ENCODE results near the gene MLLT1.
"Not testable (repeated sequence)": the region's sequence is repeated elsewhere in the genome, so short reads cannot be mapped to it uniquely, and the experiment has no call there.

MLLT1 gene

GRCh38 chr19:6319376-6319775 is 39.6 kb upstream of the MLLT1 start:
- no peak for TF ChIP-seq CTCF (IDR thresholded peaks at IDR 0.05)
- Mint-ChIP-seq H3K4me3 (no peak overlapping the region), H3K27ac (no peak overlapping the region), H3K36me3 (ENCODE audit: low read depth) (peaks cover 4% of the 10 kb centered on the region), H3K27me3 (ENCODE audit: low read depth, poor library complexity) (peaks cover 24% of the 10 kb centered on the region), H3K9me3 (peaks cover 40% of the 10 kb centered on the region), H3K4me1 (no peaks in the 10 kb centered on the region)
- DNase-seq: no peak

DNA sequence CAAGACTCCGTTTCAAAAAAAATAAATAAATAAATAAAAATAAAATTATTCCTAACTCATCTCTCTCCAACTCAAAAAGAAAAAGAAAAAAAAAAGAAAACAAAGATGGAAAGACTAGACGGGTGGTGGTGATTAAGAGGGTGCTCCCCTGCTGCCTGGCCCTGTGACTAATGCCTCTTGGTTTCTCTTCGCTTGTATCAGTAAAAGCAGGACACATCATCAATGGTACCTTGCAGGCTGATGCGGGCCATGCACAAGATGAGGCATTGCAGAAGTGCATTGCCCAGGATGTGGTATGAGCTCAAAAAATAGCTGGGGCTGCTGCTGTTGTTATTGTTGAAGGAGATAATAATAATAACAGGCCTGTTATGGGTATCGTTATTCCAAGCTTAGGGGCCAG is 39.0 kb upstream of the MLLT1 start:
- DNase-seq: no peak
- Mint-ChIP-seq H3K4me3 (no peak overlapping the region), H3K4me1 (no peaks in the 10 kb centered on the region), H3K36me3 (ENCODE audit: low read depth) (peaks cover 4% of the 10 kb centered on the region), H3K9me3 (peaks cover 41% of the 10 kb centered on the region), H3K27me3 (ENCODE audit: low read depth, poor library complexity) (peaks cover 22% of the 10 kb centered on the region), H3K27ac (no peak overlapping the region)
- TF ChIP-seq CTCF (IDR thresholded peaks at IDR 0.05): no peak

DNA sequence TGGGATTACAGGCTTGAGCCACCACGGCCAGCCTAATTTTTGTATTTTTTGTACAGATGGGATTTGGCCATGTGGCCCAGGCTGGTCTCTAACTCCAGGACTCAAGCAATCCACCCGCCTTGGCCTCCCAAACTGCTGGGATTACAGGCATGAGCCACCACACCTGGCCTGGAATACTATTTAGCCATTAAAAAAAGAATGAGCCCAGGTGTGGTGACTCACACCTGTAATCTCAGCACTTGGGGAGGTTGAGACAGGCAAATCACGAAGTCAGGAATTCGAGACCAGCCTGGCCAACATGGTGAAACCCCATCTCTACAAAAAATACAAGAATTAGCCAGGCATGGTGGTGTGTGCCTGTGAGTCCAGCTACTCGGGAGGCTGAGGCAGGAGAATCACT is 35.9 kb upstream of the MLLT1 start:
- not testable (repeated sequence) for DNase-seq; H3K4me1 Mint-ChIP-seq; H3K4me3 Mint-ChIP-seq; H3K36me3 Mint-ChIP-seq (ENCODE audit: low read depth); H3K27ac Mint-ChIP-seq; H3K27me3 Mint-ChIP-seq (ENCODE audit: low read depth, poor library complexity)
- H3K9me3 Mint-ChIP-seq: peaks cover 41% of the 10 kb centered on the region

DNA sequence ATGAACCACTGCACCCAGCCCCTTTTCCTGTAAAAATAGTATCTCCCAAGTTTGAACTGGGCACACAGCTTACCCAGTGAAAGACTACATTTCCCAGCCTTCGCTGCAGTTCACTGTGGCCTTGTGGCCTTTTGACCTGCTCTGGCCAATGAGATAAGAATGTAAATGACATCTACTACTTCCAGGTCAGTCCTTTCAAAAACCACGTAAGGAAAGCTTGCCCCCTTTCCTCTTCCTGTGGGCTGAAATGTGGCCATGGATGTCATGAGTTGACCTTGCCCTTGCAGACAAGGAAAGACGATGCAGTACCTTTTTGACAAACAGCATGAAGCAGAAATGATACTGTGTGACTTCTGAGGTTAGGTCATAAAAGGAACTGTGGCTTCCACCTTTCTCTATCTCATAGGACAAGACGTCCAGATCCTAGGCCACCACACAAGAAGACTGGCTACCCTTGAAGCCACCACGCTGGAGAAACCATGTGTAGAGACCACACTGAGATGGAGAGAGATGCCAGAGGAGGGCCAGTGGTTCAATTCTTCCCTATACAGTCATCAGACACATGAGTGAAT is 33.7 kb upstream of the MLLT1 start:
- no peak for TF ChIP-seq CTCF (IDR thresholded peaks at IDR 0.05)
- H3K27ac Mint-ChIP-seq: no peak overlapping the region
- no peaks in the 10 kb centered on the region for H3K36me3 Mint-ChIP-seq (ENCODE audit: low read depth)
- peaks cover 42% of the 10 kb centered on the region for H3K9me3 Mint-ChIP-seq
- no peak for DNase-seq
- peaks cover 5% of the 10 kb centered on the region for H3K27me3 Mint-ChIP-seq (ENCODE audit: low read depth, poor library complexity)
- H3K4me3 Mint-ChIP-seq: no peak overlapping the region
- no peaks in the 10 kb centered on the region for H3K4me1 Mint-ChIP-seq

GRCh38 chr19:6312018-6312417 is 32.2 kb upstream of the MLLT1 start:
- TF ChIP-seq CTCF (IDR thresholded peaks at IDR 0.05): no peak
- Mint-ChIP-seq H3K27ac (no peak overlapping the region), H3K4me1 (no peaks in the 10 kb centered on the region), H3K4me3 (no peak overlapping the region), H3K27me3 (ENCODE audit: low read depth, poor library complexity) (peaks cover 5% of the 10 kb centered on the region), H3K36me3 (ENCODE audit: low read depth) (no peaks in the 10 kb centered on the region), H3K9me3 (peaks cover 40% of the 10 kb centered on the region)
- no peak for DNase-seq

DNA sequence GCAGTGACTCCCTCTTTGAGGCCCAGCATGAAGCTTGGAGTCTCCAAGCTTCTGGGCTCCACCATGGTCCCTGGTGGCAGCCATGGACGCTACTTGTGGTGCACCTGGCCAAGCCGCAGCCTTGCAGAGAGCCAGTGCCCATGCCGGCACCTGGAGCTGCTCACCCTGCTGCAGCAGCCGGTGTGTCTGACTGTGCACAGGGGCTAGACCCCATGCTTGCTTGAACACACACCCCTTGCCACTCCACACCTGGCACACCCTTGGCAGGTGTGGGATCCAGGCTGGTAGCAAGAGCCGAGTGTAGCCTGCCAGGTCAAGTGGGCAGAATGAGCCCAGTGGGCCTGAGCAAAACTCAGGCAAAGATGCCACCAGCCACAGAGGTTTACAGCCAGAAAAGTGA is 18.6 kb upstream of the MLLT1 start:
- peaks cover 49% of the 10 kb centered on the region for H3K9me3 Mint-ChIP-seq
- no peaks in the 10 kb centered on the region for H3K4me1 Mint-ChIP-seq

More for the DNA sequence above, 18.6 kb upstream of the MLLT1 start:
- H3K27me3 Mint-ChIP-seq (ENCODE audit: low read depth, poor library complexity): peaks cover 6% of the 10 kb centered on the region
- no peak for TF ChIP-seq CTCF (IDR thresholded peaks at IDR 0.05)
- DNase-seq: no peak
- no peak overlapping the region for H3K4me3 Mint-ChIP-seq
- H3K36me3 Mint-ChIP-seq (ENCODE audit: low read depth): peaks cover 4% of the 10 kb centered on the region
- no peak overlapping the region for H3K27ac Mint-ChIP-seq
